ENCODE data around the gene PITPNM3. TPM values are rescaled to one million over a fixed set of nuclear protein-coding genes. Genes with fewer than 3 reads are reported as not detected.

PITPNM3 gene
- total and polyA plus RNA-seq, 11 donors: 0.16 to 1.7 (median 0.33) TPM

- 29 to 47% (median 42%) methylated on average over 10 to 17 of the region's 17 CpGs for WGBS, 4 donors
- Histone ChIP-seq H3K4me3 (no peak overlapping the region), H3K36me3 (no peaks in the 10 kb centered on the region), H3K27ac (no peak overlapping the region), H3K9me3 (no peaks in the 10 kb centered on the region), H3K27me3 (peaks cover 0 to 12% (median 3%) of the 10 kb centered on the region in 9 donors), H3K4me1 (peaks cover 0 to 15% (median 7%) of the 10 kb centered on the region in 12 donors)
- intact Hi-C loops (cut with DNase I): no loop called here
- ATAC-seq (no peak), DNase-seq (no peak)
- TF ChIP-seq CTCF (IDR thresholded peaks at IDR 0.05) (no peak), POLR2A (IDR thresholded peaks at IDR 0.05) (no peak)
Measured at GRCh38 chr17:6497496-6498221, 58.7 kb downstream of the PITPNM3 start.

GRCh38 chr17:6496640-6497441 lies 59.5 kb downstream of the PITPNM3 start:
- Histone ChIP-seq H3K36me3 (no peaks in the 10 kb centered on the region), H3K27ac (no peak overlapping the region), H3K9me3 (no peaks in the 10 kb centered on the region), H3K4me1 (peaks cover 0 to 15% (median 7%) of the 10 kb centered on the region in 12 donors), H3K27me3 (peaks cover 0 to 12% (median 3%) of the 10 kb centered on the region in 9 donors), H3K4me3 (no peak overlapping the region)
- 41 to 51% (median 45%) methylated on average over 13 to 15 of the region's 15 CpGs for WGBS, 4 donors
- peak in 3 of 4 donors; percentile 55 to 72 (median 70) for ATAC-seq
- intact Hi-C loops (cut with DNase I): no loop called here
- TF ChIP-seq CTCF (IDR thresholded peaks at IDR 0.05) (no peak), POLR2A (IDR thresholded peaks at IDR 0.05) (no peak)
- no peak for DNase-seq

- no peak for ATAC-seq
- intact Hi-C loops (cut with DNase I): no loop called here
Measured at GRCh38 chr17:6496116-6496481, 60.3 kb downstream of the PITPNM3 start.

More at GRCh38 chr17:6496116-6496481, 60.3 kb downstream of the PITPNM3 start:
- no peaks in the 10 kb centered on the region for H3K9me3 ChIP-seq
- no peak overlapping the region for H3K27ac ChIP-seq
- H3K36me3 ChIP-seq: no peaks in the 10 kb centered on the region
- 11 to 22% (median 19%) methylated on average over 8 of the region's 8 CpGs for WGBS, 4 donors
- no peak overlapping the region for H3K4me3 ChIP-seq
- H3K27me3 ChIP-seq: peaks cover 0 to 12% (median 3%) of the 10 kb centered on the region in 9 donors
- TF ChIP-seq CTCF (IDR thresholded peaks at IDR 0.05) (no peak), POLR2A (IDR thresholded peaks at IDR 0.05) (no peak)
- H3K4me1 ChIP-seq: peaks cover 0 to 15% (median 7%) of the 10 kb centered on the region in 12 donors
- no peak for DNase-seq

Measured in heart left ventricle (tissue), 16 donors.